Hematopoietic multipotent progenitor cell (in vitro differentiated cells): ENCODE results near the gene KPNA2. TPM values are rescaled to one million over a fixed set of nuclear protein-coding genes. Genes with fewer than 3 reads are reported as not detected.

Experiments
- DNase-seq, 3 donors: peaks; one replicate each; pipeline ENCODE4 v3.0.0-alpha.2; 2011 to 2015; ENCODE audit warnings: low read depth in 2 of 3, low spot score in 2 of 3
- total RNA-seq: library from RNA; depleted of rRNA; stranded (reverse); fragments of >200 nt; gene quantifications from one replicate; pipeline ENCODE4 v1.2.3, GENCODE V29; 2012

The KPNA2 gene
- total RNA-seq, 1 donor = 28.3 TPM

DNA sequence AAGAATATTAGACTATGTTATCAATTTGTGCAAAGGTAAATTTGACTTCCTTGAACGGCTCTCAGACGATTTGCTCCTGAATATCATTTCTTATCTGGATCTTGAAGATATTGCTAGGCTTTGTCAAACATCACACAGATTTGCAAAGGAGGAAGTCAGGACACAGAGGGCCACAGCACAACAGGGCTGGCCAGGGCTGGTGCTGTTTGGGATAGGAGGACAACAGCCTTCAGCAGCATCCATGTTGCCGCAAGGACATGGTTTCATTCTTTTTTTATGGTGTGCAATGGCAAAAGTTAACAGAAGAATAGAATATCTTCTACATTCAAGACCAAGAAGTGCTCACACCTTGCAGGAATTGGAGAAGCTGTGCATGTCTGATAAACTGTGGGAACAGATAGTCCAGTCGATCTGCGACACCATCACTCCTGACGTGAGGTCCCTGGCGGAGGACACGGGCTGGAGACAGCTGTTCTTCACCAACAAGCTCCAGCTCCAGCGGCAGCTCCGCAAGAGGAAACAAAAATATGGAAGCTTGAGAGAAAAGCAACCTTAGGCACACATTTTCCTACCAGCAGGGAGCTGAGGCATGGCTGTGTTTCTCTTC is 59.8 kb downstream of the KPNA2 start:
- no peak for DNase-seq

- no peak for DNase-seq
Measured at GRCh38 chr17:68096111-68096510, 60.6 kb downstream of the KPNA2 start.

Other genes starting within 250 kb of the KPNA2 start
- gene BPTF, start 210.2 kb upstream of the KPNA2 start, total RNA-seq = 116 TPM
- gene C17orf58, start 39.3 kb upstream of the KPNA2 start, total RNA-seq = 5.7 TPM
- 20.2 TPM for gene AMZ2, start 212.3 kb downstream of the KPNA2 start, total RNA-seq